ENCODE data around the gene COQ5. TPM values are rescaled to one million over a fixed set of nuclear protein-coding genes. Genes with fewer than 3 reads are reported as not detected.
A peak's percentile ranks its signal among the peaks of the same experiment; 100 is the strongest.

COQ5 gene
- total RNA-seq = 10 to 100 TPM; 34.4 to 35.5 TPM

GRCh38 chr12:120528861-120529525, at the start of gene COQ5:
TSS of gene COQ5 (minus strand) at chr12:120529158. CDS start at chr12:120529141, 17 bp downstream.
- peaks cover 19% of the 10 kb centered on the region for H3K4me1 Mint-ChIP-seq (ENCODE audit: low read depth)
- no peak for TF ChIP-seq CTCF (IDR thresholded peaks at IDR 0.05)
- intact Hi-C loops (cut with micrococcal nuclease) = no loop called here
- POLR2A ChIA-PET = interaction anchor here (0.9 to 1.7 kb wide), 3 partner anchors 9 to 92 kb away, joined by 3 to 9 read pairs (median 4); no protein-coding TSS in a partner anchor
- H3K27ac Mint-ChIP-seq = peak within 1 kb of the TSS; percentile 100
- peak within 1 kb of the TSS; percentile 100 for H3K4me3 Mint-ChIP-seq
- CTCF ChIA-PET = interaction anchor here (0.5 to 1.5 kb wide), 7 partner anchors 8 to 531 kb away, joined by 3 to 4 read pairs (median 4); partner anchors contain the start of genes DYNLL1 and SRSF9
- DNase-seq = peak; percentile 94
- no peaks in the 10 kb centered on the region for H3K9me3 Mint-ChIP-seq
- ATAC-seq = peak; percentile 96
- H3K36me3 Mint-ChIP-seq (ENCODE audit: low read depth) = peaks cover 4% of the 10 kb centered on the region
- H3K27me3 Mint-ChIP-seq = no peaks in the 10 kb centered on the region

- CTCF ChIA-PET = interaction anchor here (1.1 kb wide), 1 partner anchor 9 kb away, joined by 6 read pairs; no protein-coding TSS in a partner anchor
- intact Hi-C loops (cut with micrococcal nuclease) = no loop called here
- TF ChIP-seq CTCF (IDR thresholded peaks at IDR 0.05) = no peak
- POLR2A ChIA-PET = interaction anchor here (0.6 kb wide), 1 partner anchor 212 kb away, joined by 4 read pairs; no protein-coding TSS in a partner anchor
- Mint-ChIP-seq H3K4me3 (no peak overlapping the region), H3K27me3 (no peaks in the 10 kb centered on the region), H3K36me3 (ENCODE audit: low read depth) (peaks cover 61% of the 10 kb centered on the region), H3K9me3 (no peaks in the 10 kb centered on the region), H3K4me1 (ENCODE audit: low read depth) (peaks cover under 1% of the 10 kb centered on the region), H3K27ac (peak overlapping the region; percentile 7)
- no peak for ATAC-seq
- no peak for DNase-seq
Observed at GRCh38 chr12:120574106-120574505, 45.1 kb upstream of the COQ5 start.

GRCh38 chr12:120573560-120573959, 44.6 kb upstream of the COQ5 start:
- POLR2A ChIA-PET = no interaction called here
- CTCF ChIA-PET = interaction anchor here (1.1 kb wide), 1 partner anchor 9 kb away, joined by 6 read pairs; no protein-coding TSS in a partner anchor
- H3K27me3 Mint-ChIP-seq = no peaks in the 10 kb centered on the region
- TF ChIP-seq CTCF (IDR thresholded peaks at IDR 0.05) = no peak
- DNase-seq (no peak), ATAC-seq (no peak)
- no peaks in the 10 kb centered on the region for H3K9me3 Mint-ChIP-seq
- H3K27ac Mint-ChIP-seq = no peak overlapping the region
- H3K36me3 Mint-ChIP-seq (ENCODE audit: low read depth) = peaks cover 62% of the 10 kb centered on the region
- H3K4me1 Mint-ChIP-seq (ENCODE audit: low read depth) = no peaks in the 10 kb centered on the region
- intact Hi-C loops (cut with micrococcal nuclease) = no loop called here
- H3K4me3 Mint-ChIP-seq = no peak overlapping the region

- Mint-ChIP-seq H3K36me3 (ENCODE audit: low read depth) (peaks cover 53% of the 10 kb centered on the region), H3K9me3 (no peaks in the 10 kb centered on the region), H3K27ac (no peak overlapping the region), H3K4me3 (no peak overlapping the region), H3K4me1 (ENCODE audit: low read depth) (no peaks in the 10 kb centered on the region), H3K27me3 (no peaks in the 10 kb centered on the region)
- TF ChIP-seq CTCF (IDR thresholded peaks at IDR 0.05) = no peak
- DNase-seq (no peak), ATAC-seq (no peak)
- ChIA-PET POLR2A (interaction anchor here (1.3 to 1.5 kb wide), 3 partner anchors 9 to 103 kb away, joined by 3 to 4 read pairs (median 4); no protein-coding TSS in a partner anchor), CTCF (interaction anchor here (0.8 to 0.9 kb wide), 2 partner anchors 10 to 214 kb away, joined by 3 read pairs; no protein-coding TSS in a partner anchor)
- intact Hi-C loops (cut with micrococcal nuclease) = no loop called here
Observed at GRCh38 chr12:120571299-120571698, 42.3 kb upstream of the COQ5 start.

- intact Hi-C loops (cut with micrococcal nuclease) = no loop called here
- TF ChIP-seq CTCF (IDR thresholded peaks at IDR 0.05) = no peak
- H3K27me3 Mint-ChIP-seq = no peaks in the 10 kb centered on the region
- ATAC-seq (no peak), DNase-seq (no peak)
- H3K36me3 Mint-ChIP-seq (ENCODE audit: low read depth) = peaks cover 48% of the 10 kb centered on the region
- ChIA-PET POLR2A (no interaction called here), CTCF (no interaction called here)
- H3K4me1 Mint-ChIP-seq (ENCODE audit: low read depth) = no peaks in the 10 kb centered on the region
- no peak overlapping the region for H3K4me3 Mint-ChIP-seq
- H3K9me3 Mint-ChIP-seq = no peaks in the 10 kb centered on the region
- no peak overlapping the region for H3K27ac Mint-ChIP-seq
Observed at GRCh38 chr12:120563495-120563894, 34.5 kb upstream of the COQ5 start.

Measured in activated CD8-positive, alpha-beta T cell treated with anti-CD3 and anti-CD28 coated beads for 36 hours (primary cell).